ENCODE measurements around the gene LCP2. TPM values are rescaled to one million over a fixed set of nuclear protein-coding genes. Genes with fewer than 3 reads are reported as not detected.
"Not testable (repeated sequence)": the region's sequence is repeated elsewhere in the genome, so short reads cannot be mapped to it uniquely, and the experiment has no call there.

The LCP2 gene
- total RNA-seq, 1 donor from 2014 or later, result 254 TPM

DNA sequence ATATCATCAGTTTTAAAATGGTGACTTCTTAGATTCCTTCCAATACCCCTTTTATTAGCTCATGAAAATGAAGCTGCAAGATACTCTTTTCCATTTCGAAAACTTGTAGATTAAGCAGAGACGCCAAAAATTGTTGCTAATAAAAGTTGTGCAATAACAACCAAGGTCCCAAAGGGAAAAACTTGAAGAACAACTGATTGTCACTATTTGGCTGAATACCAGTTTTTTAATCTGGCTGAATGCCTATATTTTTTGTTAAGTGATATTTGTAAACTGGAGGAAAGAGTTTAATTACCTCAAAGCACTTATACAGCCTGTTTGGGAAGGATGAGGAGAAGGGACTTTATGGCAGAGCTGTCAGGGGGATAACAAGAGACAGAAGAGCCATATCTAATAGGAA is 50.2 kb downstream of the LCP2 start:
- Mint-ChIP-seq H3K36me3 (ENCODE audit: low read depth) (peaks cover 78% of the 10 kb centered on the region), H3K4me3 (ENCODE audit: low read depth) (no peak overlapping the region), H3K4me1 (ENCODE audit: low read depth) (peaks cover 7% of the 10 kb centered on the region), H3K27ac (no peak overlapping the region), H3K9me3 (peaks cover 19% of the 10 kb centered on the region), H3K27me3 (ENCODE audit: low read depth) (no peaks in the 10 kb centered on the region)
- DNase-seq (ENCODE audit: low spot score), result no peak
- intact Hi-C loops (cut with micrococcal nuclease), result no loop called here

DNA sequence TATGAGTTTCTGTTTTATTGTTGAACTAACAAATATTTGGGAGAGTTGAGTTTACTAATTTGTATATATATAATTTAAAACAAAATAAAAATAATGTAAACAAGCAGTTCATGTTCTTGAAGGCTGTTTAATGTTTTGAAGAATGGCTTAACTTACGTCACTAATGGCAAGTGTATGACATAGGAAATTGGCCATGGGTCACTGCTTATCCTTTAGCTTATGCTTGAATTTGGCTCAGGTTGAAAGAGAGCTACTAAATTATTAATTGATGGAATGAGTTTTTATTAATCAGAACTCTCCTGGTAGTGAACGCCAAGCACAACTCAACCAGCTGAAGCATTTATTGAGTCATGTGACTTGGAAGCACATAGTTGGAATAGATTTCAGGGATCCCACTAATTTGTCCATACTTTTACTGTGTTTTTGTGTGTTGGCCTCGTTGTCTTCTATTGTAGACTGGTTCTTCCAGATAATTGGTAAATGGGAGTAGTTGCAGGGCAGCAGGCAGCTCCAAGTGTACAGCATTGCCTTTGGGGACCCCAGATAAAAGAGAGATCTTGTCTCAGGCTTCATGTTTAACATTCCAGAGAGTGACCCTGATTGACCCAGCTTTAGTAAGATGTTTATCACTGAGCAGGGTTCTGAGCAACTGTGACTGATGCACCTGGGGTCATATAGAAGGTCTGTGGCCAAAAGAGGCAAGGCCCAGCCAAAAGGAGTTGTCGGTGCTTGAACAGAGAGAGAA is 51.3 kb downstream of the LCP2 start:
- DNase-seq (ENCODE audit: low spot score), result no peak
- H3K36me3 Mint-ChIP-seq (ENCODE audit: low read depth), result peaks cover 68% of the 10 kb centered on the region
- peaks cover 7% of the 10 kb centered on the region for H3K4me1 Mint-ChIP-seq (ENCODE audit: low read depth)
- H3K27ac Mint-ChIP-seq, result no peak overlapping the region
- no peak overlapping the region for H3K4me3 Mint-ChIP-seq (ENCODE audit: low read depth)
- peaks cover 19% of the 10 kb centered on the region for H3K9me3 Mint-ChIP-seq
- H3K27me3 Mint-ChIP-seq (ENCODE audit: low read depth), result no peaks in the 10 kb centered on the region
- intact Hi-C loops (cut with micrococcal nuclease), result no loop called here

DNA sequence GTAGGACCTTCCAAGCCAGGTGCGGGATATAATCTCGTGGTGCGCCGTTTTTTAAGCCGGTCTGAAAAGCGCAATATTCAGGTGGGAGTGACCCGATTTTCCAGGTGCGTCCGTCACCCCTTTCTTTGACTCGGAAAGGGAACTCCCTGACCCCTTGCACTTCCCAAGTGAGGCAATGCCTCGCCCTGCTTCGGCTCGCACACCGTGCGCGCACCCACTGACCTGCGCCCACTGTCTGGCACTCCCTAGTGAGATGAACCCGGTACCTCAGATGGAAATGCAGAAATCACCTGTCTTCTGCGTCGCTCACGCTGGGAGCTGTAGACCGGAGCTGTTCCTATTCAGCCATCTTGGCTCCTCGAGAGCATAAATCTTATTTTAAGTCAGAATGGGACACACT is 52.1 kb downstream of the LCP2 start:
- Mint-ChIP-seq H3K9me3 (peaks cover 19% of the 10 kb centered on the region), H3K36me3 (ENCODE audit: low read depth) (peaks cover 59% of the 10 kb centered on the region)
- H3K4me3 Mint-ChIP-seq (ENCODE audit: low read depth); intact Hi-C loops (cut with micrococcal nuclease); DNase-seq (ENCODE audit: low spot score); H3K4me1 Mint-ChIP-seq (ENCODE audit: low read depth); H3K27ac Mint-ChIP-seq; H3K27me3 Mint-ChIP-seq (ENCODE audit: low read depth): not testable (repeated sequence)

DNA sequence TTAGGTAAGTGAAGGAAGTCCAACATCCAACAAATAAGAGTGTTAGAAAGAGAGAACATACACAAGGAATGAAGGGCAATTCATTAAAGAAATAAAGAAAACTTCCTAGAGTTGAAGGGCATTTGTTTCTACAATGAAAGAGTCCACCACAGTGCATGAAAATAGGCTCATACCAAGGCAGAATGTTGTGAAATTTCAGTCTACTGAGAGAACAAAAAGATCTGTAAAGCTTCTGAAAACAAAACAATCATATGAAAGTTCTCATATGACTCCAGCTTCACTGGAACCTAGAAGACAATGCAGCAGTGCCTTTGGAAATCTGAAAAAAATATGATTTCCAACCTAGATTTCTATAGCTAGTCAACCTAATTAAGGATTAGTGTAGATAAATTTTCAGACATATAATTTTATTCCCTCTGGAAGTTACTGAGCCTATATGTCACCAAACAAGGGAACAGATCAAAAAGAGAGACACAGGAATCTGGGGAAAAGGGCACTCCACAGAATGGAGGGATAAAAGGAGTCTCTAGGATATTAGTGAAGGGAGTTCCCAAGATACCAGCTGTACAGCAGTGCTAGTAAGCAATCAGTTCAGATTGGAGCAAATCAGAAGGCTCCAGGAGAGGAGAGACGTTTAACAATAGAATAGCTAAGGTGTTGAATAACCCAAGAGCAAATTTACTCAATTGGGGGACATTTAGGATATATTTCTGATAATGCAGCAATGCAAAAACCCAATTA is 59.0 kb downstream of the LCP2 start:
- intact Hi-C loops (cut with micrococcal nuclease), result loop anchor here (1.0 kb wide), 1 partner anchor 11 kb away; no protein-coding TSS in a partner anchor
- DNase-seq (ENCODE audit: low spot score), result no peak
- Mint-ChIP-seq H3K4me1 (ENCODE audit: low read depth) (peaks cover 8% of the 10 kb centered on the region), H3K9me3 (no peaks in the 10 kb centered on the region), H3K27ac (no peak overlapping the region), H3K27me3 (ENCODE audit: low read depth) (no peaks in the 10 kb centered on the region), H3K36me3 (ENCODE audit: low read depth) (peaks cover 24% of the 10 kb centered on the region), H3K4me3 (ENCODE audit: low read depth) (no peak overlapping the region)

DNA sequence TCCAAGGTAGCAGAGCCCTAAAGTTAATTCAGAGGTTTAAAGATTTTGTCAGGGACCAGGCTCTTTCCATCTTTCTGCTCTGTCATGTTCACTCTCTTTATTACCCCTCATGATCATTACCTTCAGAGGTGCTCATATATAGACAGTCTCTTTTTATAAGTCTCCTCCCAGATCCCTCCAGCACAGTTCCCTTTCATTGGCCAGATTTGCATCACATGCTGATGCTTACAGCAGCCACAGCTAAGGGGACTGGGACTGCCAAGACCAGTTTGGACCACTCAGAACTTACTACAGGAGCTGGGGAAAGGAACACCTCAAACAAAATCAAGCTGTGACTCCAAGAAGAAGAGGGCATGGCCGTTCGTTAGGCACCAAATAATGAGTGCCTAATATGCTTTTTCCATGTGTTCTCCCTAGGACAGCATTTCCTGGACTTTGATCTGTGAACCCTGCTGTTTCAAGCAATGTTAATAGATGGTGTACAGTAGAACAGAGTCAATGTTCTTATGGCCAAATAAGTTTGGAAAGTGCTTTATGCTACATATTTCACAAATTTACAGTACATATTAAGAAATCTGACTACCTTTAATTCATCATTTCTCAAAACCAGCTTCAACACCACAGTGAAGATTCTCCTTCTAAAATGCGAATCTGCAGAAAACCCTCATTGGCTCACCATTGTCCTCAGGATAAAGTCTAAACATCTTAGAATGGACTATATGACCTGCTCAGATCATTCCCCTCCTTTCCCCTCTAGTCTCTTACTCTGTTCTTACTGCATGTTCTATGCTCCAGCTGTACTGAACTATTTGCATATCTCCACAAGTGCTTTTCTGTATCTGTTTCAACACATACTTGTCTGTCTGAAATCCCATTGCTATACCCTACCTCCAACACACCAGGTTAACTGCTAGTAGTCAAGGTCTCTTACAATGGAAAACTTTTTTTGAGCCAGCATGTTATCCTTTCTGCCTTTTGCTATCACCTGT is 61.4 kb downstream of the LCP2 start:
- Mint-ChIP-seq H3K27me3 (ENCODE audit: low read depth) (no peaks in the 10 kb centered on the region), H3K27ac (no peak overlapping the region), H3K4me1 (ENCODE audit: low read depth) (peaks cover 8% of the 10 kb centered on the region), H3K36me3 (ENCODE audit: low read depth) (peaks cover 24% of the 10 kb centered on the region), H3K9me3 (no peaks in the 10 kb centered on the region), H3K4me3 (ENCODE audit: low read depth) (no peak overlapping the region)
- DNase-seq (ENCODE audit: low spot score), result no peak
- intact Hi-C loops (cut with micrococcal nuclease), result no loop called here

DNA sequence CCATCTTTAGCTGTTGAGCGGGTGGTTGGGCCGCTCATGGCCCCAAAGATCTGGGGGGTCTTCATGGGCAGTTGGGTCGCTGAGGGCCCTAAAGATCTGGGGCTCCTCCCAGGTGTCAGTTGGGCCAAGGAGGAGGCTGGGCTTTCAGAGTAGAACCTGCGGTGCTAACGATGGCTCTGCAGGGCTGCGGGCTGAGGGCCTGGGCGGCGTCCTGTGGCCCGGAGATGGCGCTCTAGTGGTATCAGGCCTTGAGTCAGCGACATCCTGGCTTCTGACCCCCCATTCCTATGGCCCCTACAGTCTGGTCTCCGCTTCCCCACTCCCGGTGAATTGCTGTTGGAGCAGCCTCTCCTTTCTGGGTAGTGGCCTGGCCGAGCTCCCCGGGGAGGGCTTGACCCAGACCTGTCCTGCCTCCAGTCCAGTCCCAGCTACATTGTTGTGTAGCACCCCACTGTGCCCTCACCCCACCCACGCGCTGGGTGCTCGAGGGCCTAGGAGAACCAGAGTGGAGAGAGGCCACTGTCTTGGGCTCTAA is 64.2 kb downstream of the LCP2 start:
- Mint-ChIP-seq H3K4me3 (ENCODE audit: low read depth) (no peak overlapping the region), H3K27me3 (ENCODE audit: low read depth) (no peaks in the 10 kb centered on the region), H3K4me1 (ENCODE audit: low read depth) (peaks cover 5% of the 10 kb centered on the region), H3K27ac (no peak overlapping the region), H3K9me3 (no peaks in the 10 kb centered on the region), H3K36me3 (ENCODE audit: low read depth) (peaks cover 15% of the 10 kb centered on the region)
- intact Hi-C loops (cut with micrococcal nuclease), result no loop called here
- no peak for DNase-seq (ENCODE audit: low spot score)

DNA sequence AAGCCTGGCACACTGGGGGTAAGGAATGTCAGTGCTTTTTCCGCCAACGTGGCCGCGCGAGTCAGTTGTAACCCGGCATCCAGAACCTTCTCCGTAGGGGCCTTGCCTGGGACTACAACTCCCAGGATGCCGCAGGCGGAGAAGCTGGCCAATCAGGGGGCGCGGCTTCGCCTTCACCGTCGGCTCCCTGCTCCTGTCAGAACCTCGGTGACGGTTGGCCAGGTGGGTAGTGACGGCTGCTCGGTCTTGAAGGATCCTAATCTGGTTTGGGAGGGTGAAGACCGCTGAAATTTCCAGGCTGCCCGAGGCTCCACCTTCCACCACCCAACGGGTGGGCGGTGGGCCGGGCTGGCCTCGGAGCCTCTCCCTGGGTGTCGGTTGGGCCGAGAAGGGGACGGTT is 64.8 kb downstream of the LCP2 start, which contains the start of gene C5orf58:
Gene C5orf58, plus strand, starts transcription at position 200 of the 400 bp plus-strand sequence. CDS start 1,992 bp downstream, outside the sequence.
- Mint-ChIP-seq H3K4me3 (ENCODE audit: low read depth) (no peak within 1 kb of the TSS), H3K36me3 (ENCODE audit: low read depth) (peaks cover 9% of the 10 kb centered on the region)

DNA sequence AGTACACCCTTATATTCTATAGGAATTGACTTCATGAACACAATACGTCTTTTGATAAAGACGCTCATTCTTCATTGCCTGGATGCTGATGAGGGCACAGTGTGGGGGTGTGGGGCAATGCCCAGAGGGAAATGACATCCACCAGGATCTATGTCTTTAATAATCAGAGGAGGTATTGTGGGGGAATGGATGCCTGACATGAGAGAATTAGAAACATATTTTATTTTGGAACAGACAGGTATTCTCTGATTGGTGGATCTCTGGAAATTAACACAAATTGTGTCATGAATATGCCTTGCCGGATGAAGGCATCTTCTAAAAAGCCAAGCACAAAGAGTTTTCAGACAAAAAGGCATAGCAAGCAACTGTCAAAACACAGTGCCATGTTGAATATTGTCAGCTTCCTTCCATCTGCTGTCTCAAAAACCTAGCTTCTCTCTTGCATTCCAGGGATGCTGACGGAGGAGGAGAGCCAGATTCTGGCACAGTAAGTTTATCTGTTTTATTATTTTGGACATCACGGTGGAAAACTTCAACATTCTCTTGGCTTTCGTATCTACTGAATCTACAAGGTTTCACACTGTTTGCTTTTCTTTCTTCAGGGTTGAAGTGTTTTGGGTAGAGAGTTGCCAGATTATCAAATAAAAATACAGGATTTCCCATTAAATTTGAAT is 68.7 kb downstream of the LCP2 start:
- Mint-ChIP-seq H3K27me3 (ENCODE audit: low read depth) (no peaks in the 10 kb centered on the region), H3K9me3 (no peaks in the 10 kb centered on the region), H3K4me1 (ENCODE audit: low read depth) (peaks cover 3% of the 10 kb centered on the region), H3K27ac (no peak overlapping the region), H3K4me3 (ENCODE audit: low read depth) (no peak overlapping the region), H3K36me3 (ENCODE audit: low read depth) (no peaks in the 10 kb centered on the region)
- intact Hi-C loops (cut with micrococcal nuclease), result no loop called here
- no peak for DNase-seq (ENCODE audit: low spot score)

More for the DNA sequence above, 64.8 kb downstream of the LCP2 start, which contains the start of gene C5orf58:
- Mint-ChIP-seq H3K27ac (no peak within 1 kb of the TSS), H3K27me3 (ENCODE audit: low read depth) (no peaks in the 10 kb centered on the region), H3K9me3 (no peaks in the 10 kb centered on the region), H3K4me1 (ENCODE audit: low read depth) (peaks cover 5% of the 10 kb centered on the region)
- DNase-seq (ENCODE audit: low spot score), result no peak
- intact Hi-C loops (cut with micrococcal nuclease), result no loop called here

DNA sequence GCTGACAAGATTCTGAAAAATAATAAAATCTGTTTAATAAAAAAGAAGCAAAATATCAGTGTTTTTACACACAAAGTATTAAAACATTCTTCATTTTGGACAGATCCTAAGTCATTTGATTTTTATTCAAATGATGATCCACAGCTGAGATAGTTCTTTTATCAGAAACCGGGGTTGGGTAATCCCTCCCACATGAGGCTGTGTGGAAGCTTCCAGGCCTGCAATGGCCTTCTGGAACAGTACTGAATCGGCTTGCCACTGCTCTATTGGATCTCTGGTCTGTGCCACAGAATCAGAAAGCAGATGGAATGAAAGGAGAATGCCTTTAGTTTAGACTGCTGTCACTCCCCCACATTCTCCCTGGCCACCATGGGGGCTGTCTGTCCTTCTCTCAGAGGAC is 70.9 kb downstream of the LCP2 start:
- no peak overlapping the region for H3K27ac Mint-ChIP-seq
- DNase-seq (ENCODE audit: low spot score), result no peak
- no peaks in the 10 kb centered on the region for H3K27me3 Mint-ChIP-seq (ENCODE audit: low read depth)
- no peaks in the 10 kb centered on the region for H3K9me3 Mint-ChIP-seq
- intact Hi-C loops (cut with micrococcal nuclease), result loop anchor here (1.0 to 2.0 kb wide), 3 partner anchors 40 to 194 kb away; no protein-coding TSS in a partner anchor
- no peak overlapping the region for H3K4me3 Mint-ChIP-seq (ENCODE audit: low read depth)
- no peaks in the 10 kb centered on the region for H3K36me3 Mint-ChIP-seq (ENCODE audit: low read depth)
- H3K4me1 Mint-ChIP-seq (ENCODE audit: low read depth), result peaks cover 3% of the 10 kb centered on the region

DNA sequence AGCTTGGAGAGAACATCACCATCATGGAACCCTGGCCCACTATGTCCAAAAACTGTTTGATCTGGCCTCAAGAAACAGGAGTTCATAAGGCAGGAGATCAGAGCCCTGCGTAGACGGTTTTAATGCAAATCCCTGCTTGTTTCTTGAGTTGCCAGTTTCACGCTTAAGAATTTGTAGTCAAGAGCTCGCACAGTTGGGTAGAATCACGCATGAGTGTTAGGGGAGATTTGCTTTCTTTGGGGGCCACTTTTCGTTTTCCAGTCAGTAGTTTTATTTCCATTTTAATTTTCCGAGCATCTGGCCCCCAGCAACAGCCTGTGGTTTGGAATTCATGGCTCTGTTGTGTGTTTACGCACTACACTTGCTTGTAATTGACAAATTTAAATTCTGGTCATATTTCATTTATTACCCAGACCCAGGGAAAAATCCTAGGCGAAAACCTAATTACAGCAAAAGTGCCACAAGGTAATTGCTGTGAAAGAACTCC is 71.4 kb downstream of the LCP2 start:
- Mint-ChIP-seq H3K27me3 (ENCODE audit: low read depth) (no peaks in the 10 kb centered on the region), H3K4me3 (ENCODE audit: low read depth) (no peak overlapping the region), H3K4me1 (ENCODE audit: low read depth) (peaks cover 3% of the 10 kb centered on the region), H3K36me3 (ENCODE audit: low read depth) (no peaks in the 10 kb centered on the region), H3K27ac (no peak overlapping the region), H3K9me3 (no peaks in the 10 kb centered on the region)
- intact Hi-C loops (cut with micrococcal nuclease), result loop anchor here (1.0 to 2.0 kb wide), 3 partner anchors 41 to 194 kb away; no protein-coding TSS in a partner anchor
- DNase-seq (ENCODE audit: low spot score), result no peak

DNA sequence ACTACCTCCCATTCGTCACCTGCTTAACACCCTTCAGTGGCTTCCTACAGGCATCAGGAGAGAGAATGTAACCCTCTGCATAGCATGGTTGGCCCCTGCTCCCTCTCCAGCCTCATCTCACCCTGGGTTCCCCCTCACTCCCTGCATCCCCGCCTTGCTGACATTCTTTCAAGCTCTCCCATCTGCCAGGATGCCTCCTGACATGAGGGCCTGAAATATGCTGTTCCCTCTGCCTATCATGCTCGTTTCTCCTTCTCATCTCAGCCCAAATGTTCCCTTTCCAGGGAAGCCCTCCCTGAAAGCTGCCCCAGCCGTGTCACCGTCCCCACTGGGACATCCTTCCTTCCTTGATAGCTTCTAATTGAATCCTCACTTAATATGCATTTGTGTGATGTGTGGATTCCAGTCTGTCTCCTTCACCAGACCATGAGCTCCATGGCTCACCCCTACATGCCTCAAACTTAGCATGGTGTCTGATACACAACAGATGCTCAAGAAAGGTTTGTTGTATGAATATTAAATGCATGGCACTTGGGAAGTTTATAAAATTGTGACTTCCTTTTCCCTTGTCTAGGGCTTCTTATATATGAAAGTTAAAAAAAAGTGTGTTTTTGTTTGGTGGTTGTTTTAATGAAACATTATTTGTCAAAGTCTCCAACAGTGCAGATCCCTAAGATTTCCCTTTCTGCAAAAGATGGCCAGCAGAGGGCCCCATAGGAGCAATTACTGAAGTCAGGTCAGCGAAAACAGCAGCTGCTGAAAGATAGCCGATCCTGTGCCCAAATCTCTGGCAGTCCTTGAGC is 72.0 kb downstream of the LCP2 start:
- intact Hi-C loops (cut with micrococcal nuclease), result loop anchor here (1.0 to 2.0 kb wide), 3 partner anchors 41 to 195 kb away; no protein-coding TSS in a partner anchor
- Mint-ChIP-seq H3K9me3 (no peaks in the 10 kb centered on the region), H3K27me3 (ENCODE audit: low read depth) (no peaks in the 10 kb centered on the region), H3K36me3 (ENCODE audit: low read depth) (no peaks in the 10 kb centered on the region), H3K4me3 (ENCODE audit: low read depth) (no peak overlapping the region), H3K4me1 (ENCODE audit: low read depth) (peaks cover 3% of the 10 kb centered on the region), H3K27ac (no peak overlapping the region)
- DNase-seq (ENCODE audit: low spot score), result peak; percentile 54

Data from activated T-helper 2 cell treated with anti-CD3 and anti-CD28 coated beads, Interferon-gamma antibody, Interleukin-2, Interleukin-4, amounts not matched to agents 10 μg/mL and 5 μg/mL and 100 μg/mL, durations not matched to agents 14 hours and 24 hours and 36 hours (primary cell).